Ishikawa (cell line): ENCODE results near the gene HDAC9.

Experiments
- CEBPB ChIP-seq: IDR thresholded peaks from 2 replicates; pipeline ENCODE4 v1.6.1; 2012
- CREB1 ChIP-seq: IDR thresholded peaks from 2 replicates; pipeline ENCODE4 v1.6.1; 2012; ENCODE audit warnings: low read depth
- EGR1 ChIP-seq: IDR thresholded peaks from 2 replicates; pipeline ENCODE4 v1.6.1; 2012
- EP300 ChIP-seq: IDR thresholded peaks from 2 replicates; pipeline ENCODE4 v1.6.1; 2012; ENCODE audit warnings: borderline replicate concordance
- FOXM1 ChIP-seq: IDR thresholded peaks from 2 replicates; pipeline ENCODE4 v1.6.1; 2012; ENCODE audit warnings: low read depth, borderline replicate concordance
- MAX ChIP-seq: IDR thresholded peaks from 2 replicates; pipeline ENCODE4 v1.6.1; 2012
- NFIC ChIP-seq: IDR thresholded peaks from 2 replicates; pipeline ENCODE4 v1.6.1; 2012
- RAD21 ChIP-seq: IDR thresholded peaks from 2 replicates; pipeline ENCODE4 v1.6.1; 2012; ENCODE audit warnings: low read depth
- REST ChIP-seq: IDR thresholded peaks from 2 replicates; pipeline ENCODE4 v1.6.1; 2012; ENCODE audit warnings: low read depth, mild to moderate bottlenecking
- TAF1 ChIP-seq: IDR thresholded peaks from 2 replicates; pipeline ENCODE4 v1.6.1; 2012; ENCODE audit warnings: low read depth, mild to moderate bottlenecking
- TCF12 ChIP-seq: IDR thresholded peaks from 2 replicates; pipeline ENCODE4 v1.6.1; 2012; ENCODE audit warnings: low read depth
- TEAD4 ChIP-seq: IDR thresholded peaks from 2 replicates; pipeline ENCODE4 v1.6.1; 2012
- USF1 ChIP-seq: IDR thresholded peaks from 2 replicates; pipeline ENCODE4 v1.6.1; 2012
- YY1 ChIP-seq: IDR thresholded peaks from 2 replicates; pipeline ENCODE4 v1.6.1; 2012; ENCODE audit warnings: low read depth
- ZBTB7A ChIP-seq: IDR thresholded peaks from 2 replicates; pipeline ENCODE4 v1.6.1; 2012; ENCODE audit warnings: low read depth

HDAC9 gene

GRCh38 chr7:18936265-18936664, 440.7 kb downstream of the HDAC9 start:
- TF ChIP-seq FOXM1 (no peak), EP300 (no peak), ZBTB7A (no peak), TEAD4 (no peak), EGR1 (no peak), NFIC (no peak), RAD21 (no peak), CREB1 (no peak), CEBPB (no peak), MAX (no peak), USF1 (no peak), YY1 (no peak), TAF1 (no peak), REST (no peak), TCF12 (no peak)

- TF ChIP-seq USF1 (no peak), TAF1 (no peak), CREB1 (no peak), EGR1 (no peak), TEAD4 (no peak), CEBPB (no peak), YY1 (no peak), EP300 (no peak), MAX (no peak)
Measured at GRCh38 chr7:18939771-18940592, 444.4 kb downstream of the HDAC9 start.

- TF ChIP-seq ZBTB7A (no peak), REST (no peak), FOXM1 (no peak), CEBPB (no peak), RAD21 (no peak), YY1 (no peak), TCF12 (no peak), USF1 (no peak), CREB1 (no peak), TAF1 (no peak), TEAD4 (no peak), MAX (no peak), EP300 (no peak), NFIC (no peak)
Measured at GRCh38 chr7:18940593-18941134, 445.1 kb downstream of the HDAC9 start.

- TF ChIP-seq EGR1 (no peak), MAX (no peak), ZBTB7A (no peak), FOXM1 (no peak), EP300 (no peak), TCF12 (no peak), NFIC (no peak), CEBPB (no peak), REST (no peak), YY1 (no peak), TAF1 (no peak)
Measured at GRCh38 chr7:18941207-18941606, 445.7 kb downstream of the HDAC9 start.
